ENCODE measurements around the gene HNRNPUL1.

The HNRNPUL1 gene

DNA sequence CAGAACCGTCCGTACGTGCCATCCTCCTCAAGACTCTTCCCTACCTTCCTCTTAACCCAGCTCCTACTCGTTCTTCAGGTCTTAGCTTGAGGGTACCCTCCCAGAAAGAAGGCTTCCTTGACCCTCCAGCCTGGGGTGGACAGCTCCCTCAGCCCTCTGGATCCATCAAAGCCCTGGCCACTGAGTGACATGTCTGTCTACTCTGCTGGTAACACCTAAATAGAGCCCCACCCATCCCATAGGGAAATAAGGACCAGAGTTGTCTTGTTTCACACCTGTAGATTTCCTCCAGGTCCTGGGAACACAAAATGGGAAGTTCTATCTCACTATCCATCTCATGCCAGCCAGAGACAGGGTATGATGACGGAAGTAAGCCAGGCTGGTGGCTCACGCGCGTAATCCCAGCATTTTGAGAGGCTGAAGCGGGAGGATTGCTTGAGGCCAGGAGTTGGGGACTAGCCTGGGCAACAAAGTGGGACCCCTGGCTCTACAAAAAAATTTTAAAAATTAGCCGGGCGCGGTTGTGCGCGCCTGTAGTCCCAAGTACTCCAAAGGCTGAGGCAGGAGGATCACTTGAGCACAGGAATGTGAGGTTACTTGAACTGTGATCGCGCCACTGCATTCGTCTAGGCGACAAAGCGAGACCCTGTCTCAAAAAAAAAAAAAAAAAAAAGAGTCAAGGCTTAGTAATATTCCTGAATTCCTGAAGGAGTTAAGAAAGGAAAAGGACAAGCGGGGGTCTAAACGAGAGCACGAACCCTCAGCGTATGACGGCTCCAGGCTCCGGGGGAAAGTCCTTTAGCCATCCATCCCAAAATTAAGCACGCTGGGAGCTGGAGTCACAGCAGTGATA, 45.2 kb downstream of the HNRNPUL1 start:
- ATAC-seq (ENCODE audit: low read depth) (peak; percentile 3; the same call in 2 of the 3 replicates), DNase-seq (ENCODE audit: low spot score) (no peak)
- TF ChIP-seq, protein P1, sequence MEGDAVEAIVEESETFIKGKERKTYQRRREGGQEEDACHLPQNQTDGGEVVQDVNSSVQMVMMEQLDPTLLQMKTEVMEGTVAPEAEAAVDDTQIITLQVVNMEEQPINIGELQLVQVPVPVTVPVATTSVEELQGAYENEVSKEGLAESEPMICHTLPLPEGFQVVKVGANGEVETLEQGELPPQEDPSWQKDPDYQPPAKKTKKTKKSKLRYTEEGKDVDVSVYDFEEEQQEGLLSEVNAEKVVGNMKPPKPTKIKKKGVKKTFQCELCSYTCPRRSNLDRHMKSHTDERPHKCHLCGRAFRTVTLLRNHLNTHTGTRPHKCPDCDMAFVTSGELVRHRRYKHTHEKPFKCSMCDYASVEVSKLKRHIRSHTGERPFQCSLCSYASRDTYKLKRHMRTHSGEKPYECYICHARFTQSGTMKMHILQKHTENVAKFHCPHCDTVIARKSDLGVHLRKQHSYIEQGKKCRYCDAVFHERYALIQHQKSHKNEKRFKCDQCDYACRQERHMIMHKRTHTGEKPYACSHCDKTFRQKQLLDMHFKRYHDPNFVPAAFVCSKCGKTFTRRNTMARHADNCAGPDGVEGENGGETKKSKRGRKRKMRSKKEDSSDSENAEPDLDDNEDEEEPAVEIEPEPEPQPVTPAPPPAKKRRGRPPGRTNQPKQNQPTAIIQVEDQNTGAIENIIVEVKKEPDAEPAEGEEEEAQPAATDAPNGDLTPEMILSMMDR (IDR thresholded peaks at IDR 0.05; ENCODE audit: poor library complexity, severe bottlenecking), result no peak
- Histone ChIP-seq H3K4me1 (ENCODE audit: insufficient read depth, poor library complexity, severe bottlenecking) (peaks cover 10% of the 10 kb centered on the region), H3K36me3 (ENCODE audit: low read depth) (peaks cover 52% of the 10 kb centered on the region), H3K9me3 (ENCODE audit: severe bottlenecking) (no peaks in the 10 kb centered on the region), H3K27ac (ENCODE audit: poor library complexity, severe bottlenecking) (peak overlapping the region; percentile 79), H3K27me3 (ENCODE audit: insufficient read depth, poor library complexity, severe bottlenecking) (no peaks in the 10 kb centered on the region), H3K4me3 (ENCODE audit: severe bottlenecking) (peak overlapping the region; percentile 98)

DNA sequence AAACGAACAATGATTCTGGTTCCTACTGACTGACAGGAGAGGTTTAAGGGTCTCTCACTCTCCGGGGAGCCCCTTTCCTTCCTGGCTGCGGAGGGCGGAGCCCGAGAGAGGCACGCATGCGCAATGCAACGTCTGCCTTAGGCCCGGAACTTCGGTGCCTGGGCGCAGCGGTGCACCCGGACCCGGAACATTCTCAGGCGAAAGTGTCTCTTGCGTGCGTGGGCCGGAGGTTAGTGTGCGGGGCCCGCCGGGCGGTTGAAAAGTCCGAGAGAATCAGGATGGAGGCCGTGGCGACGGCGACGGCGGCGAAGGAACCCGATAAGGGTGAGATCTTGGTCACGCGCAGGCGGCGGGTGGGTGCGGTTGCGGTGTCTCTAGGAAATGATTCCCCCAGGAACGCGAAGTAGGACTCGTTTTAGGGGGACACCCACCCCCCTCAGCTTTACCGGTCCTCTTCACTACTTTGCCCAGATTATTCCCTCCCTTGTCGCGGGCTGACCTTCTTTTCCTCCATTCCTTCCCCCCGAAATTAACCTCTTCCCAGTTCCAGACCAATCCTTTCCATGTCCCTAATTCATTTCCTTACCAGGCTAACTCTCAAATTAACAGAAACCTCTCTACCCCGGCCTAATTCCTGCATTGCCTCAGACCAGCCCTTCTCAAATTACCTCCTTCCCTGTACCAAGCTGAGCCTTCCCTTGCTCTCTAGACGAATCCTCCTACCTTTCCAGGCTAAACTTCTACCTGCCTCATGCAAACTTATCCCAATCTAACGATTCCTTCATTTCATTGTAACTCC, 46.1 kb downstream of the HNRNPUL1 start, which contains the start of gene CCDC97:
TSS of gene CCDC97 (plus strand) at position 140 of the 799 bp plus-strand sequence. CDS start at position 279, 139 bp downstream.
- Histone ChIP-seq H3K27ac (ENCODE audit: poor library complexity, severe bottlenecking) (peak within 1 kb of the TSS; percentile 79), H3K4me1 (ENCODE audit: insufficient read depth, poor library complexity, severe bottlenecking) (peaks cover 10% of the 10 kb centered on the region), H3K36me3 (ENCODE audit: low read depth) (peaks cover 47% of the 10 kb centered on the region), H3K9me3 (ENCODE audit: severe bottlenecking) (no peaks in the 10 kb centered on the region), H3K27me3 (ENCODE audit: insufficient read depth, poor library complexity, severe bottlenecking) (no peaks in the 10 kb centered on the region), H3K4me3 (ENCODE audit: severe bottlenecking) (peak within 1 kb of the TSS; percentile 98)
- TF ChIP-seq, protein P1 (IDR thresholded peaks at IDR 0.05; ENCODE audit: poor library complexity, severe bottlenecking), result no peak
- peak; percentile 78 for DNase-seq (ENCODE audit: low spot score)
- peak; percentile 66 for ATAC-seq (ENCODE audit: low read depth)

DNA sequence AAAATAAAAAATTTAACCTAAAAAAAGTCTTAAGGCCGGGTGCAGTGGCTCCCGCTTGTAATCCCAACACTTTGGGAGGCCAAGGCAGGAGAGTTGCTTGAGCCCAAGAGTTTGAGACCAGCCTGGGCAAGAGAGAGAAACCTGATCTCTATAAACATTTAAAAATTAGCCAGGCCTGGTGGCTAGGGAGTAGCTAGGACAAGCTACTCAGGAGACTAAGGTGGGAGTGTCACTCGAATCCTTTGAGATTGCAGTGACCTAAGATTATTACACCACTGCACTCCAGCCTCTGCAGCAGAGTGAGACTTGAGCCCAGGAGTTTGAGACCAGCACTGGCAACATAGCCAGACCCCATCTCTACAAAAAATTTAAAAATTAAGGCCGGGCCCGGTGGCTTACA, 46.9 kb downstream of the HNRNPUL1 start:
- TF ChIP-seq, protein P1 (IDR thresholded peaks at IDR 0.05; ENCODE audit: poor library complexity, severe bottlenecking), result no peak
- peaks cover 45% of the 10 kb centered on the region for H3K36me3 ChIP-seq (ENCODE audit: low read depth)
- peaks cover 10% of the 10 kb centered on the region for H3K4me1 ChIP-seq (ENCODE audit: insufficient read depth, poor library complexity, severe bottlenecking)
- H3K9me3 ChIP-seq (ENCODE audit: severe bottlenecking), result no peaks in the 10 kb centered on the region
- H3K27me3 ChIP-seq (ENCODE audit: insufficient read depth, poor library complexity, severe bottlenecking), result no peaks in the 10 kb centered on the region
- peak overlapping the region; percentile 79 for H3K27ac ChIP-seq (ENCODE audit: poor library complexity, severe bottlenecking)
- H3K4me3 ChIP-seq (ENCODE audit: severe bottlenecking), result peak overlapping the region; percentile 98
- ATAC-seq (ENCODE audit: low read depth), result no peak
- DNase-seq (ENCODE audit: low spot score), result no peak

DNA sequence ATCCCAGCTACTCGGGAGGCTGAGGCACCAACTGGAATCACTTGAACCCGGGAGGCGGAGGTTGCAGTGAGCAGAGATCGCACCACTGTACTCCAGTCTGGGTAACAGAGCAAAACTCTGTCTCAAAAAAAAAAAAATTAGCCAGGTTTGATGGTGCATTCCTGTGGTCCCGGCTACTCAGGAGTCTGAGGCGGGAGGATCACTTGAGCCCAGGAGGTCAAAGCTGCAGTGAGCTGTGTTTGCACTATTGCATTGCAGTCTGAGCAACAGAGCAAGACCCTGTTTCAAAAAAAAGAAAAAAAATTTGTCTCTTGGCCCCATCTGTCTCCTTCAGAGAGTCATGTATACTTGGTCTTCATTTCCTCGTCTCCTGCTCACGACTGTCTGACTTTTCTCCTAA, 47.4 kb downstream of the HNRNPUL1 start:
- no peak overlapping the region for H3K4me3 ChIP-seq (ENCODE audit: severe bottlenecking)
- H3K36me3 ChIP-seq (ENCODE audit: low read depth), result peaks cover 45% of the 10 kb centered on the region
- no peaks in the 10 kb centered on the region for H3K9me3 ChIP-seq (ENCODE audit: severe bottlenecking)
- TF ChIP-seq, protein P1 (IDR thresholded peaks at IDR 0.05; ENCODE audit: poor library complexity, severe bottlenecking), result no peak
- no peak overlapping the region for H3K27ac ChIP-seq (ENCODE audit: poor library complexity, severe bottlenecking)
- ATAC-seq (ENCODE audit: low read depth), result no peak
- H3K27me3 ChIP-seq (ENCODE audit: insufficient read depth, poor library complexity, severe bottlenecking), result no peaks in the 10 kb centered on the region
- peaks cover 10% of the 10 kb centered on the region for H3K4me1 ChIP-seq (ENCODE audit: insufficient read depth, poor library complexity, severe bottlenecking)
- no peak for DNase-seq (ENCODE audit: low spot score)

Measured in RWPE2 (cell line).